ENCODE data around the gene SURF2. TPM values are rescaled to one million over a fixed set of nuclear protein-coding genes. Genes with fewer than 3 reads are reported as not detected.

Gene SURF2
- total and polyA plus RNA-seq, 9 of the 15 experiments (the other 6 are each of a cell fraction or from before 2014, with no cell fraction given): 5.5 to 82.5 (median 21.3) TPM

GRCh38 chr9:133331221-133331620, 25.1 kb upstream of the SURF2 start:
- Histone ChIP-seq H4K20me1 (replicated peaks; ENCODE audit: control insufficient read depth, insufficient read depth, low read length) (peaks cover 4% of the 10 kb centered on the region; the same call in 1 of the 2 replicates), H3K9me1 (ENCODE audit: control insufficient read depth, insufficient read depth, low read length) (no peaks in the 10 kb centered on the region), H3K4me1 (replicated peaks in 1 of 2; ENCODE audit: control insufficient read depth in 2 of 2, insufficient read depth in 2 of 2, low read length in 2 of 2) (peaks cover 4 to 34% of the 10 kb centered on the region in 2 experiments; a peak in 4 of 5 replicates), H3K36me3 (ENCODE audit: control insufficient read depth, insufficient read depth, low read length) (peaks cover 52% of the 10 kb centered on the region), H3K4me3 (no peak overlapping the region), H3K9ac (ENCODE audit: insufficient read depth in 1 of 2, low read depth in 2 of 2, low read length in 2 of 2) (peak overlapping the region in 1 of 2 experiments; percentile 59; a peak in 1 of 4 replicates), H3K9me3 (replicated peaks; ENCODE audit: control insufficient read depth, insufficient read depth, low read depth, low read length) (0 out of 2 replicates have a peak, but pooled peaks cover 1% of the 10 kb centered on the region), H3K79me2 (ENCODE audit: control insufficient read depth, insufficient read depth, low read length) (peaks cover 35% of the 10 kb centered on the region), H2AFZ (ENCODE audit: low read depth, low read length) (no peak overlapping the region), H3K4me2 (ENCODE audit: insufficient read depth, low read length) (no peak overlapping the region), H3K27me3 (ENCODE audit: control insufficient read depth in 2 of 2, insufficient read depth in 2 of 2, low read length in 2 of 2) (no peaks in the 10 kb centered on the region; a peak in 1 of 5 replicates), H3K27ac (ENCODE audit: extremely low read depth, low read depth, low read length) (no peak overlapping the region)
- FAIRE-seq (no peak), DNase-seq (ENCODE audit: extremely low read depth in 1 of 4, low spot score in 3 of 4) (no peak), ATAC-seq (no peak)
- POLR2A ChIA-PET: interaction anchor here (0.6 to 3.1 kb wide), 11 partner anchors 8 to 264 kb away, joined by 3 to 16 read pairs (median 4); partner anchors contain the start of genes MED22 and RPL7A
- CTCF ChIA-PET (ENCODE audit: low intra/inter-chr PET ratio): no interaction called here
- TSS peak; percentile 3 for BruUV-seq (replicated peaks)
- WGBS (ENCODE audit: insufficient coverage, low coverage, missing lambda C conversion rate): 92% methylated on average over 18 of the region's 19 CpGs
- in situ Hi-C loops (cut with MboI): loop anchor here (5.0 kb wide), 1 partner anchor 144 kb away; no protein-coding TSS in a partner anchor
- intact Hi-C loops (cut with micrococcal nuclease): no loop called here
- TF ChIP-seq POLR2G (IDR thresholded peaks at IDR 0.05; ENCODE audit: low read depth, low read length): peak; percentile 45; the same call in 1 of the 2 replicates
- TF ChIP-seq REST (IDR thresholded peaks at IDR 0.05; ENCODE audit: borderline replicate concordance): no peak
- no peak for TF ChIP-seq REST (CRISPR knock-in tag; IDR thresholded peaks at IDR 0.05; ENCODE audit: low read depth)
- TF ChIP-seq ZNF407 (IDR thresholded peaks at IDR 0.05; ENCODE audit: low read depth): no peak
- TF ChIP-seq BMI1 (IDR thresholded peaks at IDR 0.05; ENCODE audit: low read length): no peak
- TF ChIP-seq MECOM (CRISPR knock-in tag; IDR thresholded peaks at IDR 0.05): no peak
